Keratinocyte (primary cell): ENCODE data around the gene LRTM1. TPM values are rescaled to one million over a fixed set of nuclear protein-coding genes. Genes with fewer than 3 reads are reported as not detected.

Experiments
- DNase-seq: peaks from one replicate; pipeline ENCODE4 v3.0.0-alpha.2; 2011; ENCODE audit warnings: low read depth, missing footprints, low spot score
- FAIRE-seq: peaks from 2 replicates; lab custom pipeline; 2011; peaks lifted over from hg19 to GRCh38; lab: Jason Lieb, UNC
- H2AFZ ChIP-seq: 2 replicates; pipeline ENCODE4 v1.6.0; 2012; ENCODE audit warnings: low read length, control low read depth, inconsistent platforms; ENCODE audit not compliant: control insufficient read depth
- H3K27ac ChIP-seq: 2 replicates; pipeline ENCODE4 v1.5.1; 2011; ENCODE audit warnings: low read length; ENCODE audit not compliant: control insufficient read depth, insufficient read depth
- H3K27me3 ChIP-seq: 3 replicates; pipeline ENCODE4 v1.6.0; 2011; ENCODE audit warnings: low read length; ENCODE audit not compliant: control insufficient read depth, insufficient read depth; ENCODE audit errors: extremely low read depth
- H3K36me3 ChIP-seq, 2 experiments: 2 replicates in 1 of 2; 3 replicates in 1 of 2; pipeline ENCODE4 v1.5.1; 2011; ENCODE audit warnings: low read length in 2 of 2, mild to moderate bottlenecking in 1 of 2; ENCODE audit not compliant: control insufficient read depth in 2 of 2, insufficient read depth in 2 of 2; ENCODE audit errors: extremely low read depth in 1 of 2
- H3K4me1 ChIP-seq: 3 replicates; pipeline ENCODE4 v1.5.1; 2011; ENCODE audit warnings: low read length; ENCODE audit not compliant: control insufficient read depth, insufficient read depth; ENCODE audit errors: extremely low read depth
- H3K4me2 ChIP-seq: 3 replicates; pipeline ENCODE4 v1.6.0; 2011; ENCODE audit warnings: low read depth, low read length; ENCODE audit not compliant: control insufficient read depth, insufficient read depth; ENCODE audit errors: extremely low read depth
- H3K4me3 ChIP-seq, 3 experiments: fragments of 200-600 bp in 1 of 3; sonication (generic) in 1 of 3; 2 replicates in 2 of 3; 3 replicates in 1 of 3; pipeline ENCODE4 v1.5.1; 2011 to 2016; ENCODE audit warnings: low read length in 3 of 3, mild to moderate bottlenecking in 3 of 3, control low read depth in 2 of 3, inconsistent platforms in 1 of 3, low read depth in 1 of 3, mixed read lengths in 1 of 3, mixed run types in 1 of 3, moderate library complexity in 1 of 3; ENCODE audit not compliant: control insufficient read depth in 2 of 3, insufficient read depth in 2 of 3; ENCODE audit errors: extremely low read depth in 1 of 3
- H3K79me2 ChIP-seq: 2 replicates; pipeline ENCODE4 v1.6.0; 2012; ENCODE audit warnings: low read length; ENCODE audit not compliant: control insufficient read depth, insufficient read depth
- H3K9ac ChIP-seq: 3 replicates; pipeline ENCODE4 v1.6.0; 2011; ENCODE audit warnings: low read length; ENCODE audit not compliant: control insufficient read depth, insufficient read depth; ENCODE audit errors: extremely low read depth
- H3K9me1 ChIP-seq: 3 replicates; pipeline ENCODE4 v1.6.0; 2011; ENCODE audit warnings: low read length; ENCODE audit not compliant: control insufficient read depth, insufficient read depth; ENCODE audit errors: extremely low read depth
- H3K9me3 ChIP-seq: 2 replicates; pipeline ENCODE4 v1.5.1; 2012; ENCODE audit warnings: low read depth, low read length; ENCODE audit not compliant: control insufficient read depth
- H4K20me1 ChIP-seq: 3 replicates; pipeline ENCODE4 v1.6.0; 2011; ENCODE audit warnings: low read length; ENCODE audit not compliant: control insufficient read depth, insufficient read depth; ENCODE audit errors: extremely low read depth
- CTCF ChIP-seq, 3 experiments: IDR thresholded peaks in 1 of 3; conservative IDR thresholded peaks in 1 of 3; optimal IDR thresholded peaks in 1 of 3; 2 replicates in 2 of 3; 3 replicates in 1 of 3; pipeline versions ENCODE3 to v1.5.1; 2011; ENCODE audit warnings: low read length in 3 of 3, mild to moderate bottlenecking in 3 of 3, moderate library complexity in 2 of 3, control low read depth in 1 of 3, inconsistent platforms in 1 of 3; ENCODE audit not compliant: insufficient read depth in 2 of 3; ENCODE audit errors: extremely low read depth in 1 of 3
- EZH2 ChIP-seq: IDR thresholded peaks from one replicate; pipeline ENCODE4 v1.6.1; 2012; ENCODE audit warnings: inconsistent platforms, mild to moderate bottlenecking, low read length, moderate library complexity
- dilution Hi-C: fragments of 300-500 bp; cut with MboI; formaldehyde crosslinking; loops from one replicate; pipeline ENCODE4 v1.7.0; 2020; ENCODE audit warnings: low sequenced_read_pairs; ENCODE audit not compliant: extremely low pct_ligation_motif_present
- polyA plus RNA-seq, 5 experiments: library from polyadenylated mRNA; depleted of rRNA in 3 of 5; stranded (reverse) in 3 of 5; stranded (forward) in 1 of 5; unstranded in 1 of 5; fragments of >200 nt; gene quantifications; 1 replicate in 1 of 5; 2 replicates in 3 of 5; 3 replicates in 1 of 5; pipeline versions ENCODE4 v1.2.1 to v1.2.3, GENCODE V29; 2011 to 2012; ENCODE audit warnings: missing spikeins in 2 of 5, low read depth in 1 of 5, low replicate concordance in 1 of 5

The LRTM1 gene
- polyA plus RNA-seq, 1 donor (not counting 4 experiments of a cell fraction or from before 2014, with no cell fraction given): not detected

DNA sequence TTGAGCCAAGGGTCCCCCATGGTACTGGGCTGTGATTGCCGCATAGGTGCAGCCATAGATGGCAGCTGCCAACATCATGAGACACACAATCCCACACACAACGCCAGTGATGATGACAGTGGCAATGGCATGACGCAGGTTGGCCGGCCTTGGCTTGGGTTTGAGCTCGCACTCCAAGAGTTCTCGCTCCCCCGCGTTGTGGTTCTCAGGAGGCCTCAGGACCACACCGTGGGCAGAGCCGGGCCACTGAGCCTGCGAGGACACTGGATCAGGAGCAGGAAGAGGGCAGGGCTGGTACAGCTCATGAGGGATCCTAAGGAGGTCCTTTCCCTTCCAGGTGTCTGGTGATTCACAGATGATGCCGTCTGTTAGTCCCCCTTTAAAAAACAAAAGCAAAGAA lies 9.3 kb downstream of the LRTM1 start:
- Histone ChIP-seq H3K4me2 (no peak overlapping the region), H3K36me3 (no peaks in the 10 kb centered on the region), H3K9me1 (no peaks in the 10 kb centered on the region), H3K4me1 (no peaks in the 10 kb centered on the region), H4K20me1 (no peaks in the 10 kb centered on the region), H2AFZ (no peak overlapping the region), H3K79me2 (no peaks in the 10 kb centered on the region), H3K4me3 (no peak overlapping the region), H3K9me3 (no peaks in the 10 kb centered on the region), H3K27me3 (no peaks in the 10 kb centered on the region), H3K27ac (no peak overlapping the region), H3K9ac (no peak overlapping the region)
- TF ChIP-seq CTCF (optimal IDR thresholded peaks at IDR 0.05 in 1 of 3, IDR thresholded peaks at IDR 0.05 in 1 of 3, conservative IDR thresholded peaks at IDR 0.05 in 1 of 3; ENCODE audit: extremely low read depth in 1 of 3, insufficient read depth in 2 of 3, low read length in 3 of 3): no peak
- TF ChIP-seq EZH2: no peak
- dilution Hi-C loops: no loop called here
- FAIRE-seq: no peak
- DNase-seq: no peak

GRCh38 chr3:54917862-54918261 lies 10.0 kb downstream of the LRTM1 start:
- Histone ChIP-seq H3K79me2 (no peaks in the 10 kb centered on the region), H3K36me3 (no peaks in the 10 kb centered on the region), H3K4me1 (no peaks in the 10 kb centered on the region), H4K20me1 (no peaks in the 10 kb centered on the region), H3K4me2 (no peak overlapping the region), H3K27me3 (no peaks in the 10 kb centered on the region), H3K9me3 (no peaks in the 10 kb centered on the region), H3K27ac (no peak overlapping the region), H3K9ac (no peak overlapping the region), H2AFZ (no peak overlapping the region), H3K9me1 (no peaks in the 10 kb centered on the region), H3K4me3 (no peak overlapping the region)
- FAIRE-seq (no peak), DNase-seq (no peak)
- TF ChIP-seq EZH2 (no peak), CTCF (optimal IDR thresholded peaks at IDR 0.05 in 1 of 3, IDR thresholded peaks at IDR 0.05 in 1 of 3, conservative IDR thresholded peaks at IDR 0.05 in 1 of 3; ENCODE audit: extremely low read depth in 1 of 3, insufficient read depth in 2 of 3, low read length in 3 of 3) (no peak)
- dilution Hi-C loops: no loop called here
